GM18519 (cell line): Measurements from ENCODE around the gene RSPH1.

Experiments used
- ATAC-seq: cut with Tn5 transposase; IDR thresholded peaks from one replicate; pipeline ENCODE4 v1.9.1; 2021; ENCODE audit warnings: mild to moderate bottlenecking, moderate library complexity; ENCODE audit not compliant: unreplicated experiment, low FRiP score

RSPH1 gene

DNA sequence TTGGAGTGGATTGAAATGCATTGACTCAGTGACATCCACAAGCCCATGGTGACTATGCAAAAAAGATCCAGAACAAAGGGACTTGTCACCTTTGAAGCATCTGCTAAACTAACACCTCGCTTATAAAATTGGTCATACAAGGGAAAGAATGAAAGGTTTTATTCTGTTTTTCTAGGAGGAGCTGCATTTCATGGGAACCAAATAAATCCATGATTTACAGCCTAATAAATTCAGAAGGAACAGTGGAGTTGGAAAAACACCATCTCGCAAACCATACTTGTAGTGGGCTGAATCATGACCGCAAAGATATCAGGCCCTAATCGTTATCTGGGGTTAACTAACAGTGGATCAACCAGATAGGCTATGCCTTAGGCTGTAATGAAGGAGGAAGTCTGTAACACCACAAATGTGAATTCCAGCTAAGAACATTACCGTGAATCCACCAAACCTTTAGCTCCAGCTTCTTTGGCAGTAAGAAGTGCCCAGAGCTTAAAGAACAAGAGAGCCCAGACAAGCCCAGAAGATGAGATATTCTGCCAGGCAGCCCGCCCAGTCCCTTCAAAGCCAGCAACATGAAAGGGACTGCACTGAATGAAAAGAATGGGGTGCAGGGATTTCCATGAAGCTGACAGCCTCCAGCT lies 27.4 kb downstream of the RSPH1 start:
- no peak for ATAC-seq

DNA sequence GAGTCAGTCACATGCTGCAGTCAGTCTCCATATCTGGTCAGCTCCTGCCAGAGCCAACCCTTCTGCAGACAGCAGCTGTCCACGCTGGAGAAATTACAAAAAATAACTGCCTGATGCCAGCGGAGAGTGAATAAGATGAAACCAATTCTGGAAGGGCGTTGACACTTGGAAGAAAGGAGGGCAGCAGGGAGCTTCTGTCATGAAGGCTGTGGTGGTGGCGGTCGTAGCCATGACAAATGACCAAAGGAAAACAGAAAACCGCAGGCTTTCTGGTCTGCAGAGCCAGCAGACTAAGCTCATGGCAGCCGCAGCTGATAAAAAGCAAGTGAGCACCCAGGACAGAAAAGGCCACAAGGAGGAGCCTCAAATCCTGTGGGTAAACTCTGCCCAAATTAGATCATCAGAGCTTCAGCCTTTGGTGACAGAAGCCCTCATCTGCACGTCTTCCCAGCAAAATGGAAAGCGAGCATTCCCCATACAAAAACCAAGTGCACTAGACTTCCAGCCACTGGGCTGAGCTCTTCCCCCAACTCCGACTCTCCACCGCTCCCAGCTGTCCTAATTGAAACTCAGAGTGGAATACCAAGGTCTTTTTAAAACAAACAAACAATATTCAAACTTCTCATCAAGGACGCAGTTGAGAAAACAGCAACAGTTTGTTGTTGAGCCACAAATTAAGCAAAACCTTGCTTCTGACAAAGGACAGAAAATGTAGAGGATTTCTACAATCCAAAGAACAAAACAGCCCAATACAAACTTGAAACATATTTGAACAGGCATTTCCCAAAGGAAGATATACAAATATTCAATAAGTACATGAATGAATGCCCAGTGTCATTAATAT lies 28.7 kb downstream of the RSPH1 start:
- ATAC-seq = no peak

DNA sequence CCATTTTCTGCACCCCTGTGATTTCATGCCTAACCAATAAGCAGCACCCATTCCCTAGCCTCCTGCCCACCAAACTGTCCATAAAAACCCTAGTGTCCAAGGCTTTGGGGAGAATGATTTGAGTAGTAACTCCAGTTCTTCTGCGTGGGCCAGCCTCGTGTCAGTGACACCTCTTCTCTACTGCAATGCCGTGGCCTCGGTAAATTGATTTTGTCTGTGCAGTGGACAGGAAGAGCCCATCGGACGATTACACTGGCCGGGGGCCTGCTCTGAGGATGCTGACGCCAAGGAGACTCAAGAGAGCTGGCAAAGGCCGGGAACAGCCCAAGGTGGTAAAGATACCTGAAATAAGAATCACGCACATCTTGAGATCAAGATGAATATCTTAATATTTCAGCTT lies 29.3 kb downstream of the RSPH1 start:
- ATAC-seq = no peak

DNA sequence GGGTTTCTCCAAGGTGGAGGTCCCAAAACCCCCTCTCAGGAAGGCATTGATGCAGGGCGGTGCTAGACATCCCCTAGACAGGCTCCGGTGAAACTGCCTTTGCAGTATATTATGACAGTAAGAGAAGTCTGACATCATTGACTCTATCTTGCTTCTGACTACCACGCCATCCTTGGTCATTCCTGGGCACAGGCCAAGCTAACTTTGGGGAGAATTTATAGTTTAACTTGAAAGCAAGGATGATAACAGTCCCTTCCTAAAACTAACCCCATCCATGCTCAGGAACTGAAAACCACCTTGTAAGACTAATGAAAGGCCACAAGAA lies 30.3 kb downstream of the RSPH1 start:
- no peak for ATAC-seq

DNA sequence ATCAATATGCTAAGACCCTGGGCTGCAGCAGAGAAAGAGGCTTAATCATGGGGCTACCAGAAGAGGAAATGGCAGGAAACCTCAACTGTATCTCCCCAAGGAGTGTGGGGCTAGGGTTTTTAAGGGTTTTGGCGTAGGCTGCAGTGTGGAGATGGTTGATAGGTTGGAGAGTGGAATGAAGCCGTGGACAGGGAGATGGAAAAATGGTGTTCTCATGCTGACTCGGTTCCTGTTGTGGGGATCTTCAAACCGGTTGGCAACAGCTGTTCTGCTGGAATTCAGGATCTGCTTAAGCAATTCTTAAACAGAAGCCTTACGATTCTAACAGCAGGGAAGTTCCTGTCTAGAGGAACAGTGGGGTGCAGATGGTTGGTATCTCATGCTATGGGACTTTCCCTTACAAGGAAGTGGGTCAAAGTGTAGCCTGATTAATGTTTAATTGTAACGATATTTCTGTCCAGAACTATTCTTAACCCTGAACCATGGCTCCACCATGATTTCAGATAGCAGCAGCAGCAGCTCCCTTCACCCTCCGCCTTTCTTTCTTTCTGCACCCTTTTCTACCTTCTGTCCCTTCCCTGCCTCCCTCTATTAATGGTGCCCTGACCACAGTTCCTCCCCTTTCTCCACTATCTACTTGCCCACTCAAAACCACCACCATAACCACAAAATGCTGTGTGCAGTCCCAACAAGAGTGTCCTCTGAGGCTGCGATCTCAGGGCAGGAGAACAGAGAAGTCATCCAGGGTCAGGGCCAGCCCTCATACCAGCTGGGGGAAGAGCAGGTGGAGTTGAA lies 30.8 kb downstream of the RSPH1 start:
- ATAC-seq = no peak

DNA sequence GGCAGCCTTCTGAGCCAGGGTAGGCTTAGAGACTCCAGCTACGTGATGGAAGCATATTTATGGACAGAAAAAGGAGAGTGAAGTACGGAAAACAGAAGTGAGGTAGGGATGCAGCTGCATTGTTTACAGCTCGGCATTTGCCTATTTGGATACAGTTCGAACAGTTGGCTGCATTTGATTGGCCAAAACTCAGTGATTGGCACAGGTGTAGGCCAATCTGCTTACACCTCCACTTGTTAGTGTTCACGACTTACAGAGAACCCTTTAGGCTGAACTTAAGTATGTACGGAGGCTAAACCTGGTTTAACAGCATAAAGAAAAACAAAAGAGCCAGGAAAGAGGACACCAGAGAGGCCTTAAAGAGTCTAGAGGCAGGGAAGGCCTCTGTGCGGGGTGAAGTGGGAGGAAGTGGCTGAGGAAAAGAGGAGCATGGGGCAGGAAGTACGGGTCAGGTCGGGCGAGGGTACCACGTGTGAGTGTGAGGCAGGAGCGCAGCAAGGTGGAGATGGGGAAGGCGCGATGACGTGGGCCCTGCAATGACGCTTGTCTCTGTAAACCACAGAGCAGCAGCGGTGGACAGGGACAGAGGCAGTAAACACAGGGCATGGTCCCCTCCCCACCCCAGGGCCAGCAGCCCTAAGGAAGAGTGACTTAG lies 32.0 kb downstream of the RSPH1 start:
- ATAC-seq = no peak

DNA sequence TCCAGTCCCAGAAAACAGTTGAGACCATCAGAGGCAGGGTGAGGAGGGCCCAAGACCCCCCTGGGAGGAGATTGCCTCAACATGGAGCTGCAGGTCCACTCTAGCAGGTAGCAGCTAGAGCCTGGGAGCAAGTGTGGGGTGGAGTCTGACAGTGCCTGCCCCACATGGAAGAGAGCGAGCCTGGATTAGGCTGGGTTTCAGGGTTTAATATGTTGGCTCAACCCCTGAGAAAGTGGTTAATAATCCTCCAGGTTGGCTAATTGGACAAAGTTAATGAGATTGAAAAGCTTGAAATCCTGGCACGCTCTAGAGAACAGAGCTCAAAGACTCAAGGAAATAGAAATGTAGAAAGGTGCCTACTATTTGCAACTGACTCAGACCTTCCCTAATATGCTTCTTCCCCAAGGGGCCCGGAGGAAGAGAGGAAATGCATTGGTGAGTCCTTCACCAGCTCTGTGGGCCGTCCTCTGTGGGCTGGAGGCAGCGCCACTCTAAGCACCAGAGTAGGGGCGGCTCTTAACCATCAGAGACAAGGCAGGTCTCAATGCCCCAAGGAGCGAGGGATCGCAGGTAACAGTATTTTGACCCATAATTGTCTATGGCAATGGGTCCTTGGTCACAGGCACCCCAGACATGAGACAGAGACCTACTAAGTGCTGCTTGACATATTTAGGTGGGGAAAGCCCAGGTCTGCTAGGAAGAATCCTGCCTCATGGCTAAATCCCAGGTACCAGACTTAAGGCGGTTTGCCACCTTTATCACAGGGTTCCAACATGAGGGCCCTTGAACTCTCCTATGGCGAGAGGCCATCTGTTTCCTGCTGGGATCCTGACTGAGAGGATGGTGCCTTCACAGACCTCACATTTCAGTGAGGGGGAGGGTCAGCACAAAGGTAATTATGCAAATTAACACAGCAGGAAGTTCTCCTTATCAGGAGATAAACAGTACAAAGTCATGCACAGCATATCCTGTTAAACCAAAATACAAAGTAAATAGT lies 33.8 kb downstream of the RSPH1 start:
- ATAC-seq = no peak

DNA sequence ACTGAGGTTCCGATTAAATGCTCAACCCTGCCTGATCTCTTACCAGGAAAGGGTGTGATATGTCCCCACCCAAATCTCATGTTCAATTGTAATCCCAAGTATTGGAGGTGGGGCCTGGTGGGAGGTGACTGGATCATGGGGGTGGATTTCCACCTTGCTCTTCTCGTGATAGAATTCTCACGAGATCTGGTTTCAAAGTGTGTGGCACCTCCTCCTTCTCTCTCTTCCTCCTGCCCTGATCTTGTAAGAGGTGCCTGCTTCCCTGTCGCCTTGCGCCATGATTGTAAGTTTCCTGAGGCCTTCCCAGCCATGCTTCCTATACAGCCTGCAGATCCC lies 34.9 kb downstream of the RSPH1 start:
- no peak for ATAC-seq

DNA sequence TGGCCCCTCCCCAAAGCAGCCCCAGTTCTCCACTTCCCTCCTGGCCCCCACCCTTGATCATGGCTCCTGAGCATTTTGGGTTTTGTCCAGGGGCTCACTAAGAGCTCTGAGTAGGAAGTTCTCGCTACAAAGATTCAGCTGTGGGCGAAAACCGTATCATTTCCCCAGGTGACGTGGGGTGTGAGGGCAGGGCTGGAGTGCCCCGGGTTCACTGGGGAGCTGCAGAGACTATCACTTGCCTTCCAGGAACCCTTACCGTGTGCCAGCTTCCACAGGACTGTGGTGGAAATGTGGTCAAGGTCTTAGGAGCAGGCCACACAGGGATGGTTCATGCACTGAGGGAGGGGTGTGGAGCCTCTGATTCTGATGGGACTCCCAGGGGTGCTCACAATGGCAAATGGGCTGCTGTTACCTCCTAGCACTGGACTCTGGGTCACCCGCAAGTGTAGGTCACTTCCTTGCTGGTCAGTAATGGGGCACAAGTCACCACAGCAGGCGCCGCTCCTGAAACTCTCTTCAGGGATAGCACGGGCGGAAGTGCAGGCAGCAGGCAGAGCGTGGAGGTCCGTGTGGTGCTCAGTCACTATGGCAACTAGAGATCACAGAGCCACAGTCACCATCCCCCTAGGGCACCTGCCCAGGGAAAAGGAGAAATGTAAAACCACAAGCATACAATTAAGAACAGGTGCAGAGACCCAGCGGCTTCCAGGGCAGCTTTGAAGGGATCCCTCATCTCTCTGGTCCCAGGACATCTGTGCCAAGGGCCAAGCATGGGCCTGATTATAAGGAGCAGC lies 35.4 kb downstream of the RSPH1 start:
- no peak for ATAC-seq

DNA sequence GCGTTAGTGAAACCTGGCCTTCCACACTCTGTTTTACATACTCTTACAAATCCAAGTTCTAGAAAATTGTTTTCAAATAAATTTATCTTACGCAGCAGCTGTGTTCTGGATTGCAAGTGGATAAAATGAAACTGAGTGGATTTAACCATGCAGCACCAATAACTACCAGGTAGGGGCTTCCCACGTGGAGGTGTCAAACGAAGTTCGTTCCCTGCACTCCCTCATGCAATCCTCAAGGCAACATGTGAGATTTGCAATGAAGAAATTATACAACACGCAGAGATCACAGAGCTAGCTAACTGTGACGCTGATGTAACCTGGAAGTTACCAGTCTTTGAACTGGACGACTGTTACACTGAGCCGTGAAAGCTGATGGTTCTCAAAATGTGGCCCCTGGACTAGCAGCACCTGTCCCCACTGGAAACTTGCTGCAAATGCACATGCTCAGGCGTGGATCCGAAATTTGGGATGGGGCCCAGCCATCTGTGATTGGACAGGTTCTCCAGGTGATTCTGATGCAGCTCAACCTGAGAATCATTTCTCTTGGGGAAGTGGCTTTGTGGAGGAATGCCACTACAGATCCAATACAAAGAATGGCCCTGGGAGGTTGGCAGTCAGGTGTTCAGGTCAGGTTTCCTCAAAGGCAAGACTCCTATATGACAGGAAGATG lies 36.3 kb downstream of the RSPH1 start:
- no peak for ATAC-seq

DNA sequence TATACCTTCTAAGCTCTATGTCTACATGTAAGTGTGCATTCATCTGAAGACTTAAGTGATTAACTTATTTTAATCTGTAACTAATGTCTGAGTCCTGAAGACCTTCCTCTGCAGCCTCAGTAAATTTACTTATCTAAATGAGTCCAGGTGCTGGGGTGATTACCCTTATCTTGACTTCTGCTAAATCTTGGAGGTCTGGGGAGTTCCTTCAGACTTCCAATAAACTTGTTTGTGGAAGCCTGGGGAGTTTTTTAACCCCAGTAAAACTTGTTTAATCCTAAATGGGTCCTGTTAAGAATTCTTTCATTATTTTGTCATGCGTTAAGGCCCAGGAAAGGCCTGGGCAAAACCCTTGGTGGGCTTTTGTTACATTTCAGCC lies 37.0 kb downstream of the RSPH1 start:
- no peak for ATAC-seq

DNA sequence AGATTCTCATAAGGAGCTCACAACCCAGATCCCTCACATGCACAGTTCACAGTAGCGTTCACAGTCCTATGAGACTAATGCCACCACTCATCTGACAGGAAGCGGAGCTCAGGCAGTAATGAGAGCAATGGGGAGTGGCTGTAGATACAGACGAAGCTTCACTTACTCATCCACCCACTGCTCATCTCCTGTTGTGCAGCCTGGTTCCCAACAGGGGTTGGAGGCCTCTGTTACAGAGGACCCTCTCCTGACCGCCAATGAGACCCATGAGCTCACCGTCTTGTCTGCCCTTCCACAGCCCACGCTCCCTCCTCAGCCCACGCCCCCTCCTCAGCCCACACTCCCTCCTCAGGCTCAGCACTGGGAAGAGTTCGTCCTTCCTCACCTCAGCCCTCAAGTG lies 39.6 kb downstream of the RSPH1 start:
- no peak for ATAC-seq

DNA sequence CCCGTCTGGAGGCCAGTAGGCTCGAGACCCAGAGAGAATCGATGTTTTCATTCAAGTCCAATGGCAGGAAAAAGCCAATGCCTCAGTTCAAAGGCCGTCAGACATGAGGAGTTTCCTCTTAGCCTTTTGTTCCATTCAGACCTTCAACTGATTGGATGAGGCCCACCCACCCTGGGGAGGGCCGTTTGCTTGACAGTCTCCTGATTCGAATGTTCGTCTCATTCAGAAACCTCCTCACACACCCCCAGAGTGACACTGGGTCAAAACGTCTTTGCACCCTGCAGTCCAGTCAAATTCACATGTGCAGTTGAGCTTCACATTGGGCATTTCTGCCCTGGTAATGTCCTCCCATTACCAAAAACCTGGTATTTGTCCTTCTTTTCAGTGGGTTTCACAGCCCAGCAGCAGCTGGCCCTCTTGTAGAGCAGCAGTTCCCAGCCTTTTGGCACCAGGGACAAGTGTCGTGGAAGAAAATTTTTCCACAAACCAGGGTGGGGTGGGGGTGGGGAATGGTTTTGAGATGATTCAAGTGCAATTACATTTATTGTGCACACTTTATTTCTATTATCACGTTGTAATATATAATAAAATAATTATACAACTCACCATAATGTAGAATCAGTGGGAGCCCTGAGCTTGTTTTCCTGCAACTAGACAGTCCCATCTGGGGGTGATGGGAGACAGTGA lies 40.1 kb downstream of the RSPH1 start:
- no peak for ATAC-seq

DNA sequence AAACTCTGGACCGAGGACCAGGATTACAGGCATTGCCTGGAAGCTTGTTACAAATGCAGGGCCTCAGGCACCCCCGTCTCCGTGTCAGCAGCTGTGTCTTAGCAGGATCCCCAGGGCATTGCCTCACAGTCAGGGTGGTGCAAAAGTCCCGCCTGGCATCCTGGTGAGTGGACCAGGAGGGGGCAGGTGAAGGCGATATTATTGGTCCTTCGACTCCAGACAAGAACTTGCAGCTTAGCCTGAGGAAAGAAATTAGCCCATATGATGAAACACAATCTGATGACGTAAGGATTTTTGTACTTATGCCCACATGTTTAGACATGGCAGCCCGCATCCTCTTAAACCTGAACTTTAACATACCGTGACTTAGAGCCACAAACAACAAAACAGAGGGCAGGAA lies 40.8 kb downstream of the RSPH1 start:
- no peak for ATAC-seq

DNA sequence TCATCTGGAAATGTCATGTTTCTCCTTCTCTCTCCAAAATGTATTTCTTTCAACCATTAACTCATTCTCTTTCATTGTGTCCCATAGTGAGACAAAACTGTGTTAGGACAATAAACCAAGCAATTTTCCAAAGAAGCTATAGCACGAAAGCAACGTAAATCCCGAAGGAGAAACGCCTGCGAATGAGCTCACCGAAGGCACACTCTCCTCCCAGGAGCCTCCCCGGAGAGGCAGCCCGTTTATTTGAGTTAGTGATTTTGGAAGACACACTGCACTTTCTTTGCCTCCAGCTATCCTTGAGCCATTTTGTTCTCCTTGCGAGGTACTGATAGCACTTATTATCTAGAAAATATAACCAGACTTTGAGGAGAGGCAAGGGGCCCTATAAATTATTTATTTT lies 41.2 kb downstream of the RSPH1 start:
- ATAC-seq = no peak

DNA sequence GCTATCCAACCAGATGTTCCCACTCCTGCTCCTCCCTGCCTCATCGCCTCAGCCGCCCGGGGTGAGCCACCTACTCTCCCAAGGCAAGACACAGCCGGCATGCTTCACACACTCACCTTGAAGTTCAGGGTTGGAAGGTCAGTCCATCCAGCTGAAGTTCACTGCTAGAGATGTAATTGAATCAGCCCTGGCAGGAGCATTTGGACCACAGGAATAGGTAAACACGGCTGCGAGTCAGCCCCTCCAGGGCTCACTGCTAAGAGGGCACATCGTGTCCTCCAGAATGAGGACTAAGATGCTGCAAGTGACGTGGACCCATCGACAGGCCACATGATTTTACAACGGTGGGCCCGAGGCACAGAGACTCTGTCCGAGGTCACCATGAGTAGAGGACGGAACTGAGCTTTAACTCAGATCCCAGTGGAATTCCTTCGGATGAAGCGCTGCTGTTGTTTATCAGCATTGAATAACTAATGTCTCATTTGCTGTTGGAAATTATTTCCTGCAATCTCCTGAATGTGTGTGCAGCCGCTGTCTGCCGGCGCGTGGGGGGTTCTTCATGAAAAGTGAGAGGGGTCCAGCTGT lies 41.9 kb downstream of the RSPH1 start:
- ATAC-seq = no peak

DNA sequence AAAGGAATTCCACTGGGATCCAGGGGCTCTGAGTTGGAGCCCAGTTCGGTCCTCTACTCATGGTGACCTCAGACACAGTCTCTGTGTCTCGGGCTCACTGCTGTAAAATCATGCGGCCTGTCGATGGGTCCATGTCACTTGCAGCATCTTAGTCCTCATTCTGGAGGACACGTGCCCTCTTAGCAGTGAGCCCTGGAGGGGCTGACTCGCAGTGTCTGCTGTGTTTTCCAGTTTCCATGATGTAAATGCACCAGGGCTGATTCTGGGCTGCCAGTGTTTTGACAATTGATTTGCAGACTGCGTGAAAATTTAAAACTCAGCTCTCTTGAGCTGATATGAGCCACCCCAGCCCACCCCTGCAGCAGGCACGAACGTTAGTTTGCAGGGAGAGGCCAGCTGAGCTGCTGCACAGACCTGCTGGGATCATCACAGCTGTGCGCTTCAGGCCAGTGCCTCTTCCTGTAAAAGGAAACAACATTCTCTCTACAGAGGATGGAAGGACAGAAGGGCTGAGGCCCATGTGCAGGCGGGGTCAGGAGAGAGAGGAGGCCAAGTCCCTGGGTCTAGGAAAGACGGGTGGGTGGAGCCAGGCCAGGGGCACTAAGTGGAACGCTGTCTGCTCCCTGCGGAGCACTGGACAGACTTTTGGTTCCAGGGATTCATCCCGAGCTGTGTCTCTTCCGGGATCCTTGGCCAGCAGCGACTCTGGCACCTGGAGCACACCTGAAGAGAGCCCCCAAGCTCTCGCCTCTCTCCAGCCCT lies 42.6 kb downstream of the RSPH1 start:
- no peak for ATAC-seq
